Esophagus (tissue), 2 donors: ENCODE results near the gene STK11IP. TPM values are rescaled to one million over a fixed set of nuclear protein-coding genes. Genes with fewer than 3 reads are reported as not detected.

Experiments used
- H3K27ac ChIP-seq, 2 donors: one replicate each; pipeline ENCODE4 v1.5.1; 2013; ENCODE audit warnings: low read depth in 2 of 2, mild to moderate bottlenecking in 2 of 2, inconsistent platforms in 1 of 2, low read length in 1 of 2, moderate library complexity in 1 of 2
- H3K27me3 ChIP-seq, 2 donors: one replicate each; pipeline ENCODE4 v1.6.1; 2013; ENCODE audit warnings: low read length in 2 of 2, control low read depth in 1 of 2, mild to moderate bottlenecking in 1 of 2; ENCODE audit not compliant: insufficient read depth in 2 of 2, control insufficient read depth in 1 of 2
- H3K36me3 ChIP-seq, 2 donors: one replicate each; pipeline ENCODE4 v1.6.1; 2013; ENCODE audit warnings: low read length in 1 of 2; ENCODE audit not compliant: control insufficient read depth in 2 of 2, insufficient read depth in 2 of 2
- H3K4me1 ChIP-seq, 2 donors: one replicate each; pipeline ENCODE4 v1.6.1; 2013; ENCODE audit warnings: low read length in 1 of 2; ENCODE audit not compliant: control insufficient read depth in 2 of 2, insufficient read depth in 2 of 2
- H3K4me3 ChIP-seq, 2 donors: one replicate each; pipeline ENCODE4 v1.5.1; 2013; ENCODE audit warnings: low read length in 2 of 2, mild to moderate bottlenecking in 2 of 2, low read depth in 1 of 2, moderate library complexity in 1 of 2
- H3K9me3 ChIP-seq, 2 donors: one replicate each; pipeline ENCODE4 v1.6.1; 2013; ENCODE audit warnings: mild to moderate bottlenecking in 2 of 2, low read depth in 1 of 2, low read length in 1 of 2, moderate library complexity in 1 of 2; ENCODE audit not compliant: control insufficient read depth in 2 of 2, insufficient read depth in 1 of 2
- WGBS, 2 donors: extraction: QIAGEN DNeasy Blood & Tissue Kit; methylation state at CpG; one replicate each; pipeline ENCODE4 v1.1.7; 2013; 5-methylcytosine and 5-hydroxymethylcytosine counted together
- polyA plus RNA-seq, 2 donors: library from polyadenylated mRNA; stranded (reverse); fragments of 200-250 nt; gene quantifications; one replicate each; pipeline ENCODE4 v1.2.3, GENCODE V29; 2013
- donor health status: healthy with polysubstance abuse.
- donor health status: Bipolar disorder and iron deficiency.

The STK11IP gene
- polyA plus RNA-seq, 2 donors: 17.0 to 25.5 TPM

GRCh38 chr2:219614076-219614860 lies 16.6 kb downstream of the STK11IP start:
- H3K9me3 ChIP-seq: no peaks in the 10 kb centered on the region
- H3K4me3 ChIP-seq: no peak overlapping the region
- WGBS, 2 donors: 89 to 90% methylated on average over 11 of the region's 11 CpGs
- no peaks in the 10 kb centered on the region for H3K27me3 ChIP-seq
- H3K36me3 ChIP-seq: peaks cover 9 to 39% of the 10 kb centered on the region in 2 donors
- H3K4me1 ChIP-seq: no peaks in the 10 kb centered on the region
- no peak overlapping the region for H3K27ac ChIP-seq

- no peaks in the 10 kb centered on the region for H3K4me1 ChIP-seq
- H3K27me3 ChIP-seq: no peaks in the 10 kb centered on the region
- H3K36me3 ChIP-seq: peaks cover 9 to 37% of the 10 kb centered on the region in 2 donors
- no peaks in the 10 kb centered on the region for H3K9me3 ChIP-seq
- no peak overlapping the region for H3K4me3 ChIP-seq
- no peak overlapping the region for H3K27ac ChIP-seq
- WGBS, 2 donors: 92 to 95% methylated on average over 11 of the region's 11 CpGs
Observed at GRCh38 chr2:219615036-219615435, 17.4 kb downstream of the STK11IP start.

DNA sequence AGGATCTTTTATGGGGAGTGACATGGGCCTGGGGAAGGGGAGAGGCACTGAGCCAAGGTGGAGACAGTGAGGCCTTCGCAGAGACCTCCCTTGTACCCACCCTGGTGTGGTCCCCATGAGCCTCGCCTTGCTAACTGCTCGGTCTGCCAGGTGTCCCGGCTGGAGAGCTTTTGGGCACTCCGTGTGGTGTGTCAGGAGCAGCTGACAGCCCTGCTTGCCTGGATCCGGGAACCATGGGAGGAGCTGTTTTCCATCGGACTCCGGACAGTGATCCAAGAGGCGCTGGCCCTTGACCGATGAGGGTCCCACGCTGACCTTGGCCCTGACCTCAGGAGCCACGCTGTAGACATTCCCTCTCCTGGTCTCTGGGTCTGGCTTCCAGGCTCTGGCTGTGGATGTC lies 18.2 kb downstream of the STK11IP start:
- WGBS, 2 donors: 86% methylated on average over 12 of the region's 12 CpGs
- Histone ChIP-seq H3K27me3 (peaks cover 0 to 4% of the 10 kb centered on the region in 2 donors), H3K27ac (no peak overlapping the region), H3K9me3 (no peaks in the 10 kb centered on the region), H3K4me3 (no peak overlapping the region), H3K4me1 (no peaks in the 10 kb centered on the region), H3K36me3 (peaks cover 9 to 37% of the 10 kb centered on the region in 2 donors)

DNA sequence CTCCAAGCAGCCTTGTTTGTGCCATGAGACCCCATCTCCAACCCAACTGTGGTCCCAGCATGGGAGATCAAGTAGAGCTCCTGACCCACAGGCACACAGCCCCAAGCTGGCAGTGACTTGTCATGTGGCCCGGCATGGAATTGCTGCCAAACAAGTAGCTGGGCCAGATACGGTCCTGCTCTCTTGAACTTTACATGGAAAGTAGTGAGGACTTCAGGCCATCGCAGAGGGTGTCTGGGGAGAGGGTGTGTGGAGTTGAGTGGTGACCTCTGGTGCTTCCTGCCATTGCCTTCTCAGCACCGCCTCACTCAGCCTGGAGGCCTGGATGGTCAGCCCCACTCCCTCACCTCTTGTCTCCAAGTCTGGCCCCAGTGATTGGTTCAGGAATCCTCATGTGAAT lies 18.9 kb downstream of the STK11IP start:
- Histone ChIP-seq H3K36me3 (peaks cover 9 to 32% of the 10 kb centered on the region in 2 donors), H3K27me3 (peaks cover 0 to 4% of the 10 kb centered on the region in 2 donors), H3K9me3 (no peaks in the 10 kb centered on the region), H3K27ac (no peak overlapping the region), H3K4me1 (no peaks in the 10 kb centered on the region), H3K4me3 (no peak overlapping the region)
- 81 to 85% methylated on average over 4 of the region's 4 CpGs for whole genome bisulfite sequencing, 2 donors

- H3K27me3 ChIP-seq: peaks cover 0 to 4% of the 10 kb centered on the region in 2 donors
- no peak overlapping the region for H3K27ac ChIP-seq
- WGBS, 2 donors: 81 to 89% methylated on average over 3 of the region's 3 CpGs
Observed at GRCh38 chr2:219618733-219619122, 21.1 kb downstream of the STK11IP start.

DNA sequence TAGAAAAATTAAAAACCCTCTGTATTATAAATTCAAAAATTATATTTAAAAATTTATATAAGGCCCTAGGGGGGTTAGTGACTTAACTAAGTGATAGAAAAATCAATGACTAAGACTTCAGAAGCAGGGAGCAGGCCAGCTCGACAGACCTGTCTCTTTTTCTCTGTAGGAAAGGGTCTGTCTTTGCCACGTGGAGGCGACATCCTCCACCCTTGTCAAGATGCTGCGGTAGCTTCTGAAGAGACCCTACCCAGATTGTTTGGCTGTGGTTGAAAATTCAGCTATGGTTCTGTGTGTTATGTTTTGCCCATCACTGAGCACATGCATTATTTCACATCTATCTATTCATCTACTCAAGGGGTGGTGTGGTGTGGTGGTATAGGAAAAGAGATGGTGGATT lies 21.6 kb downstream of the STK11IP start:
- 65 to 72% methylated on average over 4 of the region's 4 CpGs for WGBS, 2 donors
- Histone ChIP-seq H3K36me3 (peaks cover 9 to 22% of the 10 kb centered on the region in 2 donors), H3K4me3 (no peak overlapping the region), H3K27ac (no peak overlapping the region), H3K4me1 (no peaks in the 10 kb centered on the region), H3K9me3 (no peaks in the 10 kb centered on the region), H3K27me3 (peaks cover 0 to 4% of the 10 kb centered on the region in 2 donors)

More at GRCh38 chr2:219618733-219619122, 21.1 kb downstream of the STK11IP start:
- Histone ChIP-seq H3K9me3 (no peaks in the 10 kb centered on the region), H3K4me1 (no peaks in the 10 kb centered on the region), H3K4me3 (no peak overlapping the region), H3K36me3 (peaks cover 9 to 22% of the 10 kb centered on the region in 2 donors)

GRCh38 chr2:219620546-219620945 lies 22.9 kb downstream of the STK11IP start:
- H3K4me1 ChIP-seq: peaks cover 0 to 1% of the 10 kb centered on the region in 2 donors
- WGBS, 2 donors: 82 to 84% methylated on average over 6 of the region's 6 CpGs
- no peak overlapping the region for H3K27ac ChIP-seq
- no peak overlapping the region for H3K4me3 ChIP-seq
- no peaks in the 10 kb centered on the region for H3K9me3 ChIP-seq
- peaks cover 9 to 11% of the 10 kb centered on the region in 2 donors for H3K36me3 ChIP-seq
- peaks cover 0 to 4% of the 10 kb centered on the region in 2 donors for H3K27me3 ChIP-seq

GRCh38 chr2:219621935-219622334 lies 24.3 kb downstream of the STK11IP start:
- 80 to 81% methylated on average over 4 of the region's 4 CpGs for WGBS, 2 donors
- H3K4me3 ChIP-seq: no peak overlapping the region
- H3K27ac ChIP-seq: no peak overlapping the region
- no peaks in the 10 kb centered on the region for H3K9me3 ChIP-seq
- peaks cover 0 to 4% of the 10 kb centered on the region in 2 donors for H3K27me3 ChIP-seq
- peaks cover 0 to 1% of the 10 kb centered on the region in 2 donors for H3K4me1 ChIP-seq
- H3K36me3 ChIP-seq: no peaks in the 10 kb centered on the region

GRCh38 chr2:219622472-219622871 lies 24.8 kb downstream of the STK11IP start:
- WGBS, 2 donors: 95 to 97% methylated on average over 2 of the region's 2 CpGs
- no peaks in the 10 kb centered on the region for H3K9me3 ChIP-seq

DNA sequence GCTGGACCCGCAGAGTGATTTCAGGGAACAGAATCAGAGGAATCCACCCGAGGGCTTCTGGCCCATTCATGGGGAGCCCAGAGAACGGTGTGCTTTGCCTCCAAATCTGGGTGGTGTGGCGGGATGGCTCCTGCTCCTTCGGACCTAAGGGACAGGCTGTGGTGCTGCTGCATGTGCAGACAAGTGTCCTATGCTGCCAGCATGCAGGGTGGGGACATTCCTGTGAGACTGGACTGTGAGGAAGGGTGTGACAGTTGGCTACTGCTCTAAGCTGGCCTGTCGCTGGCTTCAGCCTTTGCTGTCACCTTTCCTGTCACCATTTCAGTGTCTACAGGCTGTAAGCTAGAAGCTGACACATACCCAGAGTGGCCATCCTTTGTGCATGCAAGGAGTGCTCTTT lies 26.9 kb downstream of the STK11IP start:
- Histone ChIP-seq H3K27ac (no peak overlapping the region), H3K27me3 (peaks cover 0 to 4% of the 10 kb centered on the region in 2 donors), H3K4me1 (peaks cover 1 to 2% of the 10 kb centered on the region in 2 donors), H3K4me3 (no peak overlapping the region), H3K9me3 (no peaks in the 10 kb centered on the region), H3K36me3 (no peaks in the 10 kb centered on the region)
- 74 to 85% methylated on average over 6 of the region's 6 CpGs for WGBS, 2 donors

More at GRCh38 chr2:219622472-219622871, 24.8 kb downstream of the STK11IP start:
- Histone ChIP-seq H3K27me3 (peaks cover 0 to 4% of the 10 kb centered on the region in 2 donors), H3K27ac (no peak overlapping the region), H3K4me1 (peaks cover 0 to 1% of the 10 kb centered on the region in 2 donors), H3K4me3 (no peak overlapping the region), H3K36me3 (no peaks in the 10 kb centered on the region)
